NCI-H1694 (cell line): ENCODE results near the gene STUM.

Experiments
- DNase-seq: peaks from one replicate; lab custom pipeline; 2025; lab: John Stamatoyannopoulos, UW

STUM gene

GRCh38 chr1:226654046-226654667, 105.6 kb downstream of the STUM start:
- DNase-seq, result peak; percentile 52

GRCh38 chr1:226654668-226655055, 106.1 kb downstream of the STUM start:
- DNase-seq, result no peak

- no peak for DNase-seq
Observed at GRCh38 chr1:226655251-226656163, 106.9 kb downstream of the STUM start.

- no peak for DNase-seq
Observed at GRCh38 chr1:226656201-226656600, 107.6 kb downstream of the STUM start.

GRCh38 chr1:226656601-226657277, 108.2 kb downstream of the STUM start:
- DNase-seq, result no peak

- peak; percentile 58 for DNase-seq
Observed at GRCh38 chr1:226657895-226658545, 109.5 kb downstream of the STUM start.

GRCh38 chr1:226658546-226659125, 110.1 kb downstream of the STUM start:
- DNase-seq, result no peak
